ENCODE data around the gene KAT2A. TPM values are rescaled to one million over a fixed set of nuclear protein-coding genes. Genes with fewer than 3 reads are reported as not detected.

Gene KAT2A
- total RNA-seq, 2 donors from 2014 or later, result 26.4 to 31.3 TPM

DNA sequence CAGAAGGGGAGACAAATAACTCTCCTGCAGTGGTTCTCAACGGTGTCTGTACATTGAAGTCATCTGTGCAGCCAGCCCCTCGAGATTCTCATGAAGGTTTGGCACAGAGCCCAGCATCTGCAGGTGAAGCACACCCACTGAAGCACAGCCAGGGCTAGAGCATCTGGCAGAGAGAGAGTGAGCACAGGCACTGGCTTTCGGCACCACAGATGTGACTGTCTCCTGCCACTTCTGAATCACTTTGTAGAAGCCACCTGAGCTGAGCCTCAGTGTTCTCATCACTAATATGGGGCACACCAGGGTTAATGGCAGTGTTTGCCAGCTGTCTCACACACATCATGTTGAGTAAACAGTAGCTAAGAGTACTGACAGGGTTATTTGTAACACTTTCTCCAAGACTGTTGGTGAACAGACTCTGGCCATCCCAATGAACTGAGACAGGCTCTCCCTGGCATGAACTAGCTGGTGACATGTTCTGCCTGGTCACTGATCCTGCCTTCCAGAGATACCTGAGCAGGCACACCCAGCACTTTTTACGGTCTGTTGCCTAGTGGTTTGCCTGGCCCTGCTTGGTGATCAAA is 12.4 kb upstream of the KAT2A start:
- peaks cover 27 to 62% of the 10 kb centered on the region in 2 donors for H3K4me1 ChIP-seq (ENCODE audit: control insufficient read depth in 1 of 2, low read depth in 2 of 2)
- no peak for ATAC-seq (ENCODE audit: insufficient number of reproducible peaks, low FRiP score, low read depth)
- no peaks in the 10 kb centered on the region for H3K27me3 ChIP-seq (replicated peaks; ENCODE audit: insufficient read depth)
- H3K4me3 ChIP-seq, result no peak overlapping the region
- DNase-seq (ENCODE audit: low spot score), result no peak
- no peaks in the 10 kb centered on the region for H3K9me3 ChIP-seq
- no peak overlapping the region for H3K27ac ChIP-seq
- peaks cover 22% of the 10 kb centered on the region for H3K36me3 ChIP-seq
- TF ChIP-seq CTCF (IDR thresholded peaks at IDR 0.05), result no peak

GRCh38 chr17:42132941-42133340 is 11.8 kb upstream of the KAT2A start:
- Histone ChIP-seq H3K4me1 (ENCODE audit: control insufficient read depth in 1 of 2, low read depth in 2 of 2) (peaks cover 25 to 55% of the 10 kb centered on the region in 2 donors), H3K36me3 (peaks cover 28% of the 10 kb centered on the region), H3K9me3 (no peaks in the 10 kb centered on the region), H3K27me3 (replicated peaks; ENCODE audit: insufficient read depth) (no peaks in the 10 kb centered on the region), H3K27ac (peak overlapping the region in 1 of 2 donors; percentile 14), H3K4me3 (no peak overlapping the region)
- DNase-seq (ENCODE audit: low spot score), result no peak
- peak; percentile 19 for ATAC-seq (ENCODE audit: insufficient number of reproducible peaks, low FRiP score, low read depth)
- TF ChIP-seq CTCF (IDR thresholded peaks at IDR 0.05), result no peak

DNA sequence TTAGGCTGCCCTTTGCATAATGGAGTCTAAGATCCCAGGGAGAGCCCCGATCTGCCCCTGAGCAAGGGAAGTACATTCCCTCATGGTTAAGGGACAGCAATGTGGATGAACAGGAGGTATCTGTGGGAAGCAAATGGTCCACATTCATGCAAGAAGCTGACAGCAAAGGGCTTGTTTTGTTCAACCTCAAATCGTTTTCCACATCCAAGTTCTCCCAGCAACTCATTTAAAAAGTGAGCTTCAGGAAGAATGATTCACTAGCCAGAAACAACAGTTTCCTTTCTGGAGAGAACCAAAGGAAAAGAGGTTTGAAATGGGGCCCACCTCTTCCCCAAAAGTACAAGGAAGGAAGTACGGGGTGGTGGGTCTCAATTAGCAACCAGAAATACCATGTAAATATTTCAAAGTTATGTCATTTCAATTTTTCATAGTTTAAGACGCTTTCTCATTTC is 10.8 kb upstream of the KAT2A start:
- no peak overlapping the region for H3K4me3 ChIP-seq
- H3K27ac ChIP-seq, result peak overlapping the region in 1 of 2 donors; percentile 14
- no peak for TF ChIP-seq CTCF (IDR thresholded peaks at IDR 0.05)
- DNase-seq (ENCODE audit: low spot score) (no peak), ATAC-seq (ENCODE audit: insufficient number of reproducible peaks, low FRiP score, low read depth) (no peak)
- H3K36me3 ChIP-seq, result peaks cover 34% of the 10 kb centered on the region
- no peaks in the 10 kb centered on the region for H3K27me3 ChIP-seq (replicated peaks; ENCODE audit: insufficient read depth)
- H3K4me1 ChIP-seq (ENCODE audit: control insufficient read depth in 1 of 2, low read depth in 2 of 2), result peaks cover 25 to 55% of the 10 kb centered on the region in 2 donors
- H3K9me3 ChIP-seq, result no peaks in the 10 kb centered on the region

DNA sequence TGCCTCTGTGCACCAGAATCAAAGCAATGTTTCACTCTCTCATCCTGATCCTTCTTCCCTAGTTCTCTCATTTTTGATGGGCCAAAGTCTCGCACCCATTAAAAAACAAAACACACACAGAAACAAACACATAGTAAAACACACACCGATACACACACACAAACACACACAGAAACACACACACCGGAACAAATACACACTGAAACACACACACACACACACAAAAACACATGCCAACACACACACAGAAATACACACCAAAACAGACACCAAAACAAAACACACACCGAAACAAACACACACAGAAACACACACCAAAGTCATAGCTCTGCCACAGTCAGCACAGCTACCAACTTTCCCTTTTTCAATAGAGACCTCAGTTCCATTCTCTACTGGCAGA is 10.1 kb upstream of the KAT2A start:
- no peaks in the 10 kb centered on the region for H3K27me3 ChIP-seq (replicated peaks; ENCODE audit: insufficient read depth)
- H3K36me3 ChIP-seq, result peaks cover 31% of the 10 kb centered on the region
- no peaks in the 10 kb centered on the region for H3K9me3 ChIP-seq
- peaks cover 20 to 47% of the 10 kb centered on the region in 2 donors for H3K4me1 ChIP-seq (ENCODE audit: control insufficient read depth in 1 of 2, low read depth in 2 of 2)
- H3K27ac ChIP-seq, result peak overlapping the region in 1 of 2 donors; percentile 14
- DNase-seq (ENCODE audit: low spot score) (no peak), ATAC-seq (ENCODE audit: insufficient number of reproducible peaks, low FRiP score, low read depth) (no peak)
- TF ChIP-seq CTCF (IDR thresholded peaks at IDR 0.05), result no peak
- H3K4me3 ChIP-seq, result no peak overlapping the region

GRCh38 chr17:42130310-42130936 is 9.3 kb upstream of the KAT2A start:
- peak overlapping the region in 1 of 2 donors; percentile 37 for H3K27ac ChIP-seq
- DNase-seq (ENCODE audit: low spot score), result no peak
- H3K4me3 ChIP-seq, result no peak overlapping the region
- no peaks in the 10 kb centered on the region for H3K9me3 ChIP-seq
- peaks cover 20 to 39% of the 10 kb centered on the region in 2 donors for H3K4me1 ChIP-seq (ENCODE audit: control insufficient read depth in 1 of 2, low read depth in 2 of 2)
- no peak for ATAC-seq (ENCODE audit: insufficient number of reproducible peaks, low FRiP score, low read depth)
- H3K27me3 ChIP-seq (replicated peaks; ENCODE audit: insufficient read depth), result no peaks in the 10 kb centered on the region
- peaks cover 38% of the 10 kb centered on the region for H3K36me3 ChIP-seq
- TF ChIP-seq CTCF (IDR thresholded peaks at IDR 0.05), result no peak
